Endometrial microvascular endothelial cells (primary cell): ENCODE results near the gene ADM2. TPM values are rescaled to one million over a fixed set of nuclear protein-coding genes. Genes with fewer than 3 reads are reported as not detected.

Source experiments
- in situ Hi-C: cut with HindIII; loops from 2 replicates; pipeline ENCODE4 v1.10.0; 2017; ENCODE audit warnings: low sequenced_read_pairs, low pct_unique_long_range_greater_than_20kb; ENCODE audit errors: inconsistent ontology term
- total RNA-seq: library from RNA; depleted of rRNA; stranded (reverse); fragments of >200 nt; gene quantifications from one replicate; pipeline ENCODE4 v1.2.3, GENCODE V29; 2015; ENCODE audit errors: inconsistent ontology term

Gene ADM2
- total RNA-seq, 1 donor from 2014 or later = under 0.01 TPM

DNA sequence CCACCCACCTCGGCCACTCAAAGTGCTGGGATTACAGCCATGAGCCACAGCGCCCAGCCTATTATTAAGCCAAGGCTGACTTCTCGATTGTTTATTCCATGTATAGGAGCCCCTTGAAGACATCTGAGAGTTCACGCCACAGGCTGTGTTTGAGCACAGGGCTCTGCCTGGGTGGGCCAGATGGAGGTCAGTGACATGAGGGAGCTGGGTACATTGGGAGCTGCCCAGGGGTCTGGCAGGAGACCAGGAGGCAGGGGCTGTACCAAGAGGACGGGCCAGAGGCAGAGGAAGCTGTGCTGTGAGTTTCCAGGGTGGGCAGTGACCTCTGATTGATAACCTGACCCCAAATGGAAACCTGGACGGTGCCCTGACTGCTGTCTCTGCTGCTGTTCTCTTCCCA, 20.8 kb downstream of the ADM2 start:
- in situ Hi-C loops = no loop called here

DNA sequence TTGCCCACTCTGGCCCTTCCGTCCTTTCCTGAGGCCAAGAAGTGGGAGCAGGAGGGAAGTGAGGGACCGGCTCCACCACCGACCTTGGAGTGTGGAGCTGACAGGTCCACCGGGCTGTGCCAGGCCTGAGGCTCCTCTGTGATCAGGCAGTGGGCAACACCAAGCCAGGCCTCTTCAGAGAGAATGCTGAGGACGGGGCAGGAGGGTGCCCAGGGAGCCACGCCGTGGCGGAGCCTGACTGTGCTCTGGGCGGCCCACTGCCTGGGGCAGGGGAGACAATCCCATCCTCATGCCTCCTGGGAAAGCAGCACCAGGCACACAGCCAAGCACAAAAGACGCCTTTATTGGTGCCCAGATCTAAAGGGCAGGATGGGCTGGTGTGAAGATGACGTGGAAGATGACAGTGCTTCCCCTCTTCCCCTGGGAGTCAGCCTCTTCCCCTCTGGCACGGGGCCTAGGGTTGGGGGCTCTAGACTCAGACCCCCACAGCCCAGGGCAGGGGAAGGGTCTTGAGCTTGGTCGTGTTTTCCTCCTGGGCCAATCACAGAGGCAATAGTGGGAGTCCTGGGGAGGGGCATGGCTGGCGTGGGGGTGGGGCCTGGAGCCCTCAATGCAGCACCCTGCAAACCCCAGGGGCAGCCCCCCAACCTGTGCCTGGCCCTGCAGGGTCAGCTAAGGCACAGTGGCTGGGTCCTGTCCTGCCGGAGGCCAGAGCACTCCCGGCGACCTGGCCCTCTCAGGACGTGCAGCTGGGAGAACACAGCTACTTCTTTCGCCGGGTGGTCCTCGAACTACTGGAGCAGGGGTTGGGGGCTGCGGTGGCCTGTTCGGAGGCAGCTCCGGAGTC, 21.5 kb downstream of the ADM2 start:
- in situ Hi-C loops = no loop called here

- in situ Hi-C loops = no loop called here
Observed at GRCh38 chr22:50503475-50504145, 22.3 kb downstream of the ADM2 start.

DNA sequence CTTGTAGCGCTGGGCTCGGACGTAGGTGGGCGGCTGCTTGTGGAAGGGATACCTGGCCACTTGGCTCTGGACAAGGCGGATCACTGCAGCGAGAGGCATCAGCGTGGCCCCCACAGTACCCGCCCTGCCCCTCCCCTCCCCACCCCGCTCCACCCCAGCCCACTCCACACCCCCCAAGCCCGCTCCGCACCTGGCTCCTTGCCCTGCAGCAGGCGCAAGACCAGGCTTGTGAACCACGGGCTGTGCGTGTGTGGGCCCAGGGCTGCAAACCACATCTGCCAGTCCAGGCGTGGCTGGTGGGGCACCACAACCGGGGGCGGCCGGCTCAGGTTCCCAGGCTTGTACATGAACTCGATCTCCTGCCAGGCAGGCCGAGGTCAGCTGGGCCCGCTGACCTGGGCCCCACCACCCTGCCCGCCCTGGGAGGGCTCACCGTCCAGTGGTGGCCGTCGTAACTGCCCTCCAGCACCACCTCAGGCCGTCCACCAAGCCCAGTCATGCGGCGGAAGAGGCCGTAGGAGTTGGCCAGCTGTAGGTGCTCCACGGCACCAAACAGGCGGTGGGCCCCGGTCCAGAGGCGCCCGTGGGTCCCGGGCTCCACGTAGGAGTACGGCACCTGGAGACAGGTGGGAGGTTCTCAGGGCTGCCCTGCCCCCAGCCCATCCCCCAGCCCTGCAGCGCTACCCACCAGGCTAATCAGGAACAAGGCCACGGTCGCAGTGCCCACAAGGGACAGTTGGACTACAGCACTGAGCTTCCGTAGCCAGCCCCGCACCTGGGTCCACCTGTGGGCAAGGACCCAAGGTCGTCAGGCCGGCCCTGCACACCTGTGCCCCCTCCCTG, 23.2 kb downstream of the ADM2 start:
- in situ Hi-C loops = no loop called here

- in situ Hi-C loops = no loop called here
Observed at GRCh38 chr22:50505276-50505775, 24.0 kb downstream of the ADM2 start.

DNA sequence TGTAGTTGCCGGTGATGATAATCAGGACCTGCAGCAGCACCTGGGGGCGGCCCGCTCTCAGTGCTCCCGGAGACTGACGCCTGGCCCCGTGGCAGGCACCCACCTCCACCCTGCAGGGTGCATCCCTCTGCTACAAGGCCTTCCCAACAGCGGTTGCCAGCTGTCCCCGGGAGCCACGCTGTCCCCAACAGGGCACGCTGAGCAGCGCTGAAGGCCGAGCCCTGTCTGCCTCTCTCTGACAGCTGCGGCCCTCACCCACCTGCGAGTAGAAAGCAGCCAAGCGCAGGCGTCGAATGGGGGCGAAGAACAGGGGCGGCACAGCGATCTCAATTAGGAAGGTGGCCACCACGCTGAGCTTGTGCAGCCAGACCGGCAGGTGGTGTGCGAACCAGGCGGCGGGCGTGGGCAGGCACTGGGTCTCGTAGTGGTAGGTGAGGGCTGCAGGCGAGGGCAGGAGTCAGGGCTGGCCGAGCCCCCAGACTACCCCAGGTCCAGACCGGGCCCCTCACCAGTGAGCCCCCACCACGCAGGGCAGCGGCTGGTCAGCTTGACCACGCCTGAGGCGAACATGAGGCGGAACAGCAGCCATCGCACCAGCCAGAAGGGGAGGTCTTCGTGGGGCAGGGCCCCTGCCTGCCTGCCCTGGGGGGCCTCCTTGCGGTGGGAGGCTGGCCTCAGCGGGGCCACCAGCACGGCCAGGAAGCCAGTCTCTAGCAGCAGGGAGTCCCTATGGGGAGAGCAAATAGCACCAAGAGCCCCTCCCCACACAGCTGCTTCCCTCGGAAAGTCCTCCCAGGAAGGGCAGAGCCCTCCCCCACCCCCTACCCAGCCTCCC, 24.6 kb downstream of the ADM2 start:
- in situ Hi-C loops = no loop called here

DNA sequence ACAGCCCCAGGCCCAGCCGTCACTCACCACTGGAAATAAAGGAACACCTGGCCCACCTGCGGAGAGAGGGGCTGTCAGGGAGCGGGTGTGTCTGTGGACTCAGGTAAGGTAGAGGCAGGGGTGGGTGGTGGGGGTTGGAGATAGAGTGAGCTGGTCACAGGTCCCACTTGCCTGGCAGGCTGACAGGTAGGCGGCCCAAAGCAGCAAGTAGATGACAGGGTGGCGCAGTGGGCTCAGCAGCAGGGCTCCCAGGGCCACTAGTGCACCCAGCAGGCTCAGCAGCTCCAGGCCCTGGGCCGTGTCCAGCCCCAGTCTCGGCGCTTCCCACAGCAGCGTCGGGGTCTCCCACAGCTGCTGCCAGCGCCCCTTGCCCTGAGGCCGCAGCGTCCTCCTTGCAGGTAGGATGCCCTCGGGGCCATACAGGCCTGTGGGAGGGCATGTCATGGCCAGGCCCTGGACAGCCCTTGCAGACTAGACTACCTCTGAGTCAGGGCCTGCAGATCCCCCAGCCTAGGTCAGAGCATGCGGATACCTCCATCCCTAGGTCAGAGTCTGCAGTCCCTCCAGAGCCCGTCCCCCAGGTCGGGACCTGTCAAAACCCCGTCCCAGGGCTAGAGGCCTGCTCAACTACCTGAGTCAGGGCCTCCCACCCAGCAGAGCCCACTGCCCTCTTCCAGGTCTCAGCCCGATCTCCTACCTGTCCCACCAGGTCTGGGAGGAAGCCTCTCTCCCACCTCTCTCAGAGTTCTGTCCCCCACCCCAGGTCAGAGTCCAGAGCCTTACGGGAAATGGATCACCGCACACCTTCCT, 25.5 kb downstream of the ADM2 start:
- in situ Hi-C loops = no loop called here

DNA sequence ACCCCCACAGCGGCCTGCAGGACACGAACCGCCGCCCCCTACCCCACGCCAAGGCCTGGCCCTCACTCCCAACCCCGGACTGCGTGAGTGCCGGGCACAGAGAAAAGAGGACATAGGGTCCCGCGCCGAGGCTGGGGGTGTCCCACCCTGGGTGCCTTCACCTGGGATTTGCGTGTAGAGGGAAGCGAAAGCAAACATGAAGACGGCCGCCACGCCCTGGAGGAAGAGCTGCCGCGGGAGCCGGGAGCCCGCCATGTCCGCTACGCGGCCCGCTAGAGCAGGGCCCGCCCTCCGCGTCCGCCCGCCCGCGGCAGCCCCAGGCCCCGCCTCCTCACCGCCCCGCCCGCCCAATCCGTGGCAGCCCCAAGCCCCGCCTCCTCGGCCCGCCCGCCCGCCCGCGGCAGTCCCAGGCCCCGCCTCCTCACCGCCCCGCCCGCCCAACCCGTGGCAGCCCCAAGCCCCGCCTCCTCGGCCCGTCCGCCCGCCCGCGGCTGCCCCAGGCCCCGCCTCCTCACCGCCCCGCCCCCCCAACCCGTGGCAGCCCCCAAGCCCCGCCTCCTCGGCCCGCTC, 26.2 kb downstream of the ADM2 start, which contains the start of gene LMF2:
Gene LMF2 (minus strand): TSS at position 282 of the 570 bp plus-strand sequence. CDS start 27 bp downstream, at position 255.
- in situ Hi-C loops = no loop called here

DNA sequence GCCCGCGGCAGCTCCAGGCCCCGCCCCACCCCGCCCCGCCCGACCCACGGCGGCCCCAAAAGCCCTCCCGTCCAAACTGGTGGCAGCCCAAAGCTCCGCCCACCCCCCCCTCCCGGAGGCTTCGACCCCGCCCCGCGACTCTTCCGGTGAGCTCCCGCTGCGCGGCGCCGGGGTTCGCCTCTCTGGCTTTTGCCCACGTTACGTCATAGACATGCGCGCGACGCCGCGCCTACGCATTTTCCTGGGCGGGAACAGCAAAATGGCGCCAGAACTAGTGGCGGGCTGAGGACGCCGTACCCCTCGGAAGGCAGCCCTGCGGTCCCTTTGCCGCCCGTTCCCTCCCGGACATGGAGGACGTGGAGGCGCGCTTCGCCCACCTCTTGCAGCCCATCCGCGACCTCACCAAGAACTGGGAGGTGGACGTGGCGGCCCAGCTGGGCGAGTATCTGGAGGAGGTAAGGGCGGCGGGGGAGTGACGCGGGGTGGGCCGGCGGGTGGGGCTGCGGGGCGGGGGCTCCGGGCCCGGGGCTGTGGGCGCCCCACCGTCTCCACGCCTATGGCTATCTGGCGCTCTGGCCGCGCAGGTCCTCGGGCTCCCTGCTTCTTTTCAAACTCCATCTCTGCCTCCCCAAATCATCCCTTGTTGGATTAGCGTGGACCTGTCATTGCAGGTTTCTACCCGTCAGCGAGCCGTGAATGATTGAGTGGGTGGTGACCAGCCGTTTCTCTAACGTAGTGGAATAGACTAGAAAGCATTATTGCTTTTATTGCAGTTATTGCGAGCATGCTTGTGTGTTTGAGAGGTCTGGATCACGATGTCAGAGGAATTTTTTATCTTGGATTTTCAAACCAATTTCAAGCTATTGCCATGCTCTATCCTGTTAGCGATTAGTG, 26.9 kb downstream of the ADM2 start, which contains the start of gene NCAPH2:
Gene NCAPH2 (plus strand): TSS at position 234 of the 894 bp plus-strand sequence. CDS start 114 bp downstream, at position 348.
- in situ Hi-C loops = no loop called here

- in situ Hi-C loops = no loop called here
Observed at GRCh38 chr22:50508897-50509296, 27.6 kb downstream of the ADM2 start.

GRCh38 chr22:50513175-50513574, 31.8 kb downstream of the ADM2 start:
- in situ Hi-C loops = no loop called here

DNA sequence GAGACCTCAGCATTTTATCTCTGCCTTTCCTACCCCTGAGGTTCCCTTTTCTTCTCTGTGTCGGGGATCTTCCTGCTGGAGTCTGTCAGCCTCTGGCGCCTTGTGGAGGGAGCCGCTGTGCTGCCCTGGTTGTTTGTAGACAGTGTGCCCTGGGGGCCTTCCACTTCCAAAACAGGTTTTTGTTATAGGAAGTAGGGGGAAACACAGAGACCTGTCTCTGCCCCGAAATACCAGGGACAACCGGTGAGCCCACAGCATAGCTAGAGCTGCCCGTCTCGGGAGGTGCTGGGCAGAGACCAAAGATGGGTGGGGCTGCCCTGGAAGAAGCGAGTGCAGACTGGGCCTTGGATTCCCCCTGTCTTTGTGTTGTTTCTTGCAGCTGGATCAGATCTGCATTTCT, 34.7 kb downstream of the ADM2 start:
- in situ Hi-C loops = no loop called here

DNA sequence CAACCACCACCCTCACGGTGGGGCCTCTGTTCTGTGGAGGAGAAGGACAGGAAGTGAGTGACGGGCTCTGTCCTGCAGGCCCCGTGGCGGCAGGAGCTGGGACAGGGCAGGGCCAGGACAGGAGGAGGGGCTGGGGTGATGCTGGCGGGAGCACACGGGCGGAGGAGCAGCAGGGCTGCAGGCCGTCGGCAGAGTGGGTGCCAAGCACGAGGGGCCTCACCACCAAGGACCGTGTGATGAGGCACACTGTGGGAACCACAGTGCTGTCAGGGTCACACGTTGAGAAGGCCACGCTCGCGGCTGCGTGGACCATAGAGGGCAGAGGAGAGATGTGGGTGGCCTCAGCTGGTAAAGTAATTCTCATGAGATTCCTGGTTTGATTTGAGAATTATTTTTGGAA, 35.5 kb downstream of the ADM2 start:
- in situ Hi-C loops = no loop called here

DNA sequence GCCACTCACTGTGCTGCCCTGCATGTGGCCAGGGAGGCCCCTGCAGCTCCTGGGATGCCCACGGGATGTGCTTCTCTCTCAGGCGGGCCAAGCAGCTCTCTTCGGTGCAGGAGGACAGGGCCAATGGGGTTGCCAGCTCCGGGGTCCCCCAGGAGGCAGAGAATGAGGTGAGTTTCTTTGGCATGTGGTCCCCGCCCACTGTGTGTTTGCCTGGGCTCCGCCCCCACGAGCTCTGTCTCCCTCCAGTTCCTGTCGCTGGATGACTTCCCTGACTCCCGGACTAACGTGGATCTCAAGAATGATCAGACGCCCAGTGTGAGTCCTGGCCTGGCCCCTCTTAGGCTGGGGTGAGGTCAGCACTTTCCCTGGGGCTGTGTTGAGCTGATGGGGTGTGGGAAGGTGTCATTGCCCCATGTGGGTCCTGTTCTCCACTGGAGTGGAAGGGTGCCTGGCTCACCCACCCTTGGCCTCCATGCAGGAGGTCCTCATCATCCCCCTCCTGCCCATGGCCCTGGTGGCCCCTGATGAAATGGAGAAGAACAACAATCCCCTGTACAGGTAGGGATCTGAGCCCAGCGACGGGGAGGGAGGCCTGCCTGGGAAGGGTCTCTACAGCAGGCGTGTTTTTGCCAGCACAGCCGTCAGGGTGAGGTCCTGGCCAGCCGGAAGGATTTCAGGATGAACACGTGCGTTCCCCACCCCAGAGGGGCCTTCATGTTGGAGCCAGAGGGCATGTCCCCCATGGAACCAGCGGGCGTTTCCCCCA, 36.3 kb downstream of the ADM2 start:
- in situ Hi-C loops = no loop called here

DNA sequence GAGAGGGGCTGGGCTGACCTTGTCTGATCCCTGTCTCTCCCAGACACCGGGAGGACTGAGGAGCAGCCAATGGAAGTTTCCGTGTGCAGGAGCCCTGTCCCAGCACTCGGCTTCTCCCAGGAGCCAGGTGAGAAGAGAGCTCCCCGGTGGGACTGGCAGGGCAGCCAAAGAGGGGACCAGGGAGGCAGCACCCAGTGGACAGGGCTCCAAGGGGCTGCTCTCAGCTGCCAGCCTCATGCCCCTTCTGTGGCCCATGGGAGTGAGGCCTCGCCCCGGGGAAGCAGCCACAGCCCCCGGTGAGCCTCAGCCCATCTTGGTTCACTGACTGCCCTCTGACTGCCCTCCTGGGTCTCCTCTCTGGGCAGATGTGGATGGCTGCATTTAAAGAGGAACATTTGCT, 37.3 kb downstream of the ADM2 start:
- in situ Hi-C loops = no loop called here

DNA sequence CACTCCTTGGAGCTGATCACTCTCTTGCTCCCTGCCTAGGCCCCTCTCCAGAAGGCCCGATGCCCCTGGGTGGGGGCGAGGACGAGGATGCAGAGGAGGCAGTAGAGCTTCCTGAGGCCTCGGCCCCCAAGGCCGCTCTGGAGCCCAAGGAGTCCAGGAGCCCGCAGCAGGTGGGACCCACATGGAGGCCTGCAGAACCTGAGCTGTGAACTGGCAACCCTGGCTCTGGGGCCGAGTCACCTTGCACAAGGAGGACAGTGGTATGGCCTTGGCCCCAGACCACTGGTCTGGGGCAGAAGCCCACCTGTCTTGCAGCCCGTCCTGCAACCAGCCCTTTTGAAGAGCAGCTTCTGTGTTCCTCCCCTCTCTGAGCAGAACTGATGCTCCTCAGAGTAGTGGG, 37.8 kb downstream of the ADM2 start:
- in situ Hi-C loops = no loop called here
